COLO829 (cell line): Measurements from ENCODE around the gene UBR4.
"Not testable (repeated sequence)": the region's sequence is repeated elsewhere in the genome, so short reads cannot be mapped to it uniquely, and the experiment has no call there.

Source experiments
- DNase-seq: peaks from one replicate; pipeline ENCODE4 v3.0.0; 2012; ENCODE audit warnings: low spot score

The UBR4 gene

DNA sequence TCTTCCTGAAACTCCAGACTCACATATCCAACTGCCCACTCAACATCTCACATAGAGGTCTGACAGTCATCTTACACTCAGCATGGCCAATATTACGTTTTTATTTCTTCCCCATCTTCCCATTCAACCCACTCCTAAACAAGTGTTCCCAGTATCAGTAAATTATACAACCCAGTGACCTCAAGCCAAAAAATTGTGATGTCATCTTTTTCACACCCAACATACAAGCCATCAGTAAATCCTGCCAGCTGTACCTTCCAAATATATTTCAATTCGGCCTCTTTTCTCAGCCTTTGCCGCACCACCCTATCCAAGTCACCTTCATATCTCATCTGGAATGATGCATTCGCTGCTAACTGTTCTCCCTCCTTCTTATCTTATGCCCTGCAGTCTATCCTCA lies 19.6 kb downstream of the UBR4 start:
- no peak for DNase-seq

DNA sequence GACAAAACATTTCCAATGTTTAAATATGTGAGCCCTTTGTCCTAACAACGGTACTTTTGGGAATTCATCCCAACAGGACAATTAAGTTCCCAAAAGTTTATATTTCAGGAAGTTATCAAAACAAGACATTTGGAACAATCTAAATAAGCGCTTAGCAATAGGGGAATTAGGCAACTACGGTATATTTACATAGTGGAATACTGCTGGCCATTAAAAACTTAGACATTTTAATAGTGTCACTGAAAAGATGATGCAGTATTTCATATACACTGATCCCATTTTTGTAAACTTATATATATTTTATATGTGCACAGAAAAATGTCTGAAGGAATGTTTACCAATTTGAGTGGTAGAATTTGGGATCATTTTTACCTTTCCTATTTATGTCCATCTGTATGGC lies 20.8 kb downstream of the UBR4 start:
- DNase-seq: no peak

DNA sequence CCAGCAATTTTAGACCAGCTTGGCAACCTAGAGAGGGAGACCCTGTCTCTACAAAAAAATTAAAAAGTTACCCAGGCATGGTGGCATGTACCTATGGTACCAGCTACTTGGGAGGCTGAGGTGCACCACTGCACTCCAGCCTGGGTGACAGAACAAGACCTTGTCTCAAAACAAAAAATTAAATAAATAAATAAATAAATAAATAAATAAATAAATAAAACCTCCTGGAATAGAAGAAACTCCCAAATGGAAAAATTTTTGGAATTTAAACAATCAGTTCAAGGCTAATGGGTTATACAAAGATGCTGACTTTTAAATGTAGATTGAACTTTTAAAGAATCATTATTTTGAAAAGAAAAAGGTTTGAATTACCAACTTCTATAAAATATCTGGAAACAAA lies 22.2 kb downstream of the UBR4 start:
- DNase-seq: no peak

DNA sequence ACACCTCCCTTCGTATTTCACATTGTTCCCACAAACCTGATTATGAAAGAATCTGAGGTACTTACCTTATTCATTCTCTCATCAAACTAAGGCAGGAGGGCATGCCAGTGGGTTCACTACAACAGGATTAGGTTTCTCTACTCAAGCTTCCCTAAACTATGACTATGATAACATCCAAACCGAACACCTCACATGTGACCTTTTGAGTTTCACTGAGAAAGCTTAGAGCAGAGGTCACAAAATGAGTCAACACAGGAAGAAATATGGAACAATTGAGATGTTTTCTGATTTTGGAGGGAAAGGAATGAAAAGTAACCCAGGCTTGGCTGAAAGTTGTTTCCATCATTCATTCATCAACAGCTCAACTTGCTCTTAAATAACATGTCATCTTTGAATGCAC lies 24.1 kb downstream of the UBR4 start:
- no peak for DNase-seq

DNA sequence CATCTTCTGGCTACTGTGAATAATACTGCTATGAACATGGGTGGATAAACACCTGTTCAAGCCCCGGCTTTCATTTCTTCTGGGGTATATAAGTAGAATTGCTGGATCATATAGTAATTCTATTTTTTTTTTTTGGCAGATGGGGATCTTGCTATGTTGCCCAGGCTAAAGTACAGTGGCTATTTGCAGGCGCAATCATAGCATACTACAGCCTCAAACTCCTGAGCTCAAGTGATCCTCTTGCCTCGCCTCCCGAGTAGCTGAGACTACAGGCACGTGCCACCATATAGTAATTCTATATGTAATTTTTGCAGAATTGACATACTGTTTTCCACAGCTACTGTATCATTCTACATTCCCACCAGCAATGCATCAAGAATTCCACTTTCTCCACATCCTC lies 27.8 kb downstream of the UBR4 start:
- DNase-seq: no peak

DNA sequence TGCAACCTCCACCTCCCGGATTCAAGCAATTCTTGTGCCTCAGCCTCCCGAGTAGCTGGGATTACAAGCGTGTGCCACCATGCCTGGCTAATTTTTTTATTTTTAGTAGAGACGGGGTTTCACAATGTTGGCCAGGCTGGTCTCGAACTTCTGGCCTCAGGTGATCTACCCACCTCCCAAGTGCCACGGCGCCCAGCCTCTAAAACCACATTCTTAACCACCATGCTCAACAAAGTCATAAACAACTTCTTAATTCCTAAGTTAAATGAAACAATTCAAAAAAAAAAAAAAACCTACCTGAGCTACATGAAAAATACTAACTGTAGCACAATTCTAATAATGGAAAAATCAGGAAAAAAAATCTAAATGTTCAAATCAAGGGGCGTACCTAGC lies 29.8 kb downstream of the UBR4 start:
- not testable (repeated sequence) for DNase-seq

DNA sequence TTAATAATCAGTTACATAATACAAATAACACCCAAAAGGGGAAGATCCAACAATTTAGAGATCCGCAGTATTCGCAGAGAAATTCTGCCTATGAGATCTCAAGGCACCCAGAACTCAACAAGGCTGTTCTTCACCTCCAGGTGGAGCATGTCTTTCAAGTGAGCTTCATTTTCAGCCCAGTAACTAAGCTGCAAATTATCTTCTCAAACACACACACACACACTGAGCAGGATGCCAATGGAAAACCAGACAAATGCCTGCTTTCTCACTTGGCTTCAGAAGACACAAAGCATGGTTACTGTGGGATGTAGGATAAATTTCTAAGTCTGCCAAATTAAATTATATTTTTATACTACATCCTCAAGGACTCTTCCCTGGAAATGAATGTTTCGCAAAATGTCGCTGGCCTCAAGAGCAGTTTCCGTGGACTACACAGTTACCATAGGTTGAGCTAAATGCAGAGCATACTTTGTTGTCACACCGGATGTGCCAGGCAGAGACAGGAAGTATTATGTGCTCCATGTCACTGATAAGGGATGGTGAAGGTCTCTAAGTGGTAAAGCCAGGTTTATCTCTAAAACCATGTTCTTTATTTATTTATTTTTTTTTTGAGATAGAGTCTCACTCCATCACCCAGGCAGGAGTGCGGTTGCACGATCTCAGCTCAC lies 30.3 kb downstream of the UBR4 start:
- no peak for DNase-seq

DNA sequence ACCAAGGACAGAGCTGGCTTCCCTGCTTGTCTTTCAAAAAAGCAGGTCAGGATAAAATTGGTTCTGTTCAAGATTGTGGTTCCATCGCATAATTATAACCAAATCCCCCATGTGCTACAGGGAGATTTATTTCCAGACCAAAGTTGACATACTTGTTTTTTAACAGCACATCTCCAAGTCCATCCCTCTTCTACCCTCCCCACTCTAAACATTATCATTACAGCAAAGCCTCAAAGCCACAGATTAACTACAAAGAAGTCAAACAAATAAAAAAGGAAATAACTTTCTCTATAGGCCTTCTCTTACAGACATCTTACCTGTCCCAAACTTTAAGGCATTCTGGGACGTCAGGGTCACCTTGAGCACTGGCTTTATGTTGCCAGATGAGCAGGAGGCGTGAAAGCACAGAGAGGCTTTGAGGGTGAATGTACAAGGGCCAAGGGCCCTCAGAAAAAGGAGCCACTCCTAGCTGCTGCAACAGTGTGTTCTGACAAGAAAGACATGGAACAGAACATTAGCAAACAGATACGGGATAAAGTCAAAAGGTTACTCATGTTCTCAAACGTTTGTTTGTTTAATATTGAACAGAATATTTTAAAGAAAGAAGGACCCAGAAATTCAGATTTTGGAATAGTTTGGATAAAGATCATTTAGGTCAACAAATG lies 31.2 kb downstream of the UBR4 start:
- DNase-seq: no peak

DNA sequence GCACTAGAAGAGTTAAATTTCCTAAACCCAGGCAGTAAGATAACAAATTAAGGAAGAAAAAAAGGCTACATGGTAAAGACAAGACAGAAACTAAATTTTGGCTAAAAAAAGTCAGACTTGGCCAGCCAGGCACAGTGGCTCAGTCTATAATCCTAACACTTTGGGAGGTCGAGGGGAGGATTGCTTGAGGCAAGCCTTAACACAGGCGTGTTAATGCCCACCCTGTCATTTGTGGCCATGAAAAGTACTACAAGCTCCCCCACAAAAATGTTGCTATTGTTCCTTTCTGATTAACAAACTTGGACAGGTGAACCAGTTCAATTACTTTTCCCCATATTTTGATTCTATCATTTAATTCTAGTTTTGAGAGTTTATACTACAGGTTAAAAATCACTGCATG lies 32.3 kb downstream of the UBR4 start:
- no peak for DNase-seq

DNA sequence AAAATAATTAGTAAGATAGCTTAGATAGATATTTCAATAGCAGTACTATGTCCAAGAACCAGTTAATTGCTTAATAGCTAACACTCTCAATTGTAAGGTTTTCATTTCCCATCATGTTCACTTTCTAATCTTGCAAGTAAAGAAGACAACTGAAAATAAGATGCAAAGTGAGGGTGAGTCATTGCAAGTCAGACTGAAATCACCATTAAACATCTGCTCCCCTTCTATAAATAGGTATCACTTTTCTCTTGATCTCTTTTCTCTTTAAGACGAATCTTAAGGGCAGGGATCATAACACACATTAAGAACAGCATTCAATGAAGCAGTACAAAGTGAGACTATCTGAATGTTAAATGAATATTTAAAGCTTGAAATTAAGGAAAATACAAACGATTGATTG lies 40.4 kb downstream of the UBR4 start:
- DNase-seq: no peak

DNA sequence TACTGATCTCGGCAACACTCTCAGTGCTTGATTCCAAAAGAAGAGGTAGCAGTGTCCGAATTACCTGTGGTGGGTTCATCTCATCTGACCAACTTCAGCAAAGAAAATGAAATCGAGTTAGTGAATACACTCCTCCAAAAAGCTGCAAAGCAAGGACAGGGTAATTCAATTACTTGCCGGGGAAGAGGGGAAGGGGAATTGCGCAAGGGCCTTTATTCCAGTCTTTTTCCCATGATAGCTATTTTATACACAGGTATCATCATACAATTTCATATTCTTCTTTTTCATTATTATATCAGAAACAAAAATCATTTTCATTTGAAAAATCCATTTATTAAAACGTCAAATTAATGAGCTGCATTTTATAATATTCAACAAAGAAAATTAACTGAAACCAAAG lies 42.9 kb downstream of the UBR4 start:
- no peak for DNase-seq

DNA sequence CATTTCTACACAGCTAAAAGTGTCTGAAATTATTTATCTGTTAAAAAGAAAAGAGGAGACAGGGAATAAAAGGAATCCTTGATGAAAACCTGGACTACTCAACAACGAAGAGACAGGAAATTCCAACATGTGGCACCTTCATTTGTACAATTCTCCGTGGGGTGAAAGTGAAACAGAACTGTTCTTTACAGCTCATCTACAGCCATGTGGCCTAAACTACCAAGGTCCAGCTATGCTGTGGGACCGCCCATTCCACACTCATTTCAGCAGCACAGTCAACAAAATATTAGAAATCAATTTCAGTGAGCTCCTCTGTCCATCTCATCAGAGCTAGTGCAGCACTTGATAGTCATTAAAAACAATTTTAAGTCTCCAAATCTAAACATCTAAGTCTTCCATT lies 44.0 kb downstream of the UBR4 start:
- no peak for DNase-seq

DNA sequence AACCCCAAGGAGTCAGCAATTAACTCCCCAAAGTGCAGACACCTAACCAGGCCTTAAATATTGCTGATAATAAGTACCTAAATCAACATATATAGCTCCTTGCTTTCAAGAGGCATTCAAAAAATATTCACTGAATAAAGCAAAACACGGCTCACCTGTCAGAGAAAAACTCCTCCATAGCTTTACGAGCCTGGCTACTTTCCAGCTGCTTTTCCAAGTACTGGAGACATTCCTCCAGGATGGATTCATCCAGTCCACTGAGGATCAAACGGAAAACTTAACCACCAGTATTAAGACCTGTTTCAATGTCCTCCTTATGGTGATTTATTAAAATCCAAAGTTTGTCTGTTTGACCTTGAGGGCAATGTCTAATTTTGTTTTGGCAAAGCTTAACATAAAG lies 44.6 kb downstream of the UBR4 start:
- no peak for DNase-seq

DNA sequence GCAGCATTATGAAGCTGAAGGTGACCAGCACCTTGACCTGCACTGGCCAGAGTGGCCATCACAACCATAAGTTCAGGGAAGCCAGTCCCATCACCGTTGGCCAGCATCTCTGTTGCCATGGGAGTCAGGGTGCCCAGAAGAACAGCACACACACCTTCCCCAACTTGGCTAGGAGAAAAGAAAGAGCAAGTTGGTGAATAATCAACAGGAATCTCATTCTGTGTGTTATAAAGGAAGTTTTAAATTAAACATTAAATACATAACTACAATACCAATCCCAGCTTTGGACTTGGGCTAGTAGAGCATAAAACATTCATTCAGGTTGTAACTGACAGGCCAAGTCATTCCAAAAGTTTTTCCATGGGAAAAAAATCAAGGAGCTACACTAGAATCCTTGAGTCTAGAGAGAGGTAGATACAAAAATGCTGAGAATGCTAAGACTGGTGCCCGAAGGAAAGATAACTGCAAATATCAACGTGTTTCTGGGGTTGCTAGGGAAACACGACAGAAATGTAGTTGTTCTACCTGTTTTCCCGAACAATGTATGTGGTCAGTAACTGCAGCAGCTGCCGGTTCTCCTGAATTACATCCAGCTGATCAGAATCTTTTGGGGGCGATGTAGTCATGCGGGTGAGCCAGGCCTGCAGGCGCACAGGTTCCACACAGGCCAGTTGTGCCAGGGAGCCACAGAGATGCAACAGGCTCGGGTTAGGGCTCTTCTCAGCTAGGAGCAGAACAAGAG lies 45.6 kb downstream of the UBR4 start:
- no peak for DNase-seq

DNA sequence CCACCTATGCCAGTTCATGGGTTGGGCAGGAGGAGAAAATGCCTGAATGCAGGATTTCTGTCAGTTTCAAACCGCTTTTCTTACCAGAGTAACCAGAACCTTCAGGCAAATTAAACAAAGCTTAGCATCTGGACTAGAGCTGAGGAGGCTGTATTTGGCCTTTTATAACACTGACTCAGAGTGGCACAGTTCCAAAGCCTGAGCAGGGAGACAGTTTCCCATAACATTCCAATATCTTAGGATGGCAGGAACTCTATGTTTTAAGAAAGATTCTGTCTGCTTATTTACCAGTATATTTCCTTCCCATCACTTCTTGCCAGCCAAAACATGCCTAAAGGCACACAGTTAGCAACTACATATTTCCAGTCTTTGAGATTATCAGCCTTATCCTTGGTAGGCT lies 46.8 kb downstream of the UBR4 start:
- no peak for DNase-seq

DNA sequence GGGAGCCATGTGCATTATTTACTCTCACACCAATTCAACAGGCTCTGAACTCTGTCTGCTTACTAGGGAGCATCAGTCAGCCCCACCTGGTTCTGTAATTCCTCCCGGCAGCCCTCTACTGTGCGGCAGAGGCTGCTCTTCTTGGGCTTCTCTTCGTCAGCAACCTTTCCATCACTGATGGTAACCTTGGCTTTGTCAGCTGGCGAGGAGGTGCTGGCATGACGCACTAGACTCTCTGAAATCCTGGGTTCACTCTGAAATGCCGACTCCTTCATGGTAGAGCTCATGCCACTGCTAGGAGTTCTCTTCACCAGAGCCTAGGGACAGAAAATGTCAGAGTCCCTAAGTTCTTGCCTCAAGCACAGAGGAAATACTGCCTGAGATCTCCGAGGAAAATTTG lies 49.2 kb downstream of the UBR4 start:
- DNase-seq: no peak

DNA sequence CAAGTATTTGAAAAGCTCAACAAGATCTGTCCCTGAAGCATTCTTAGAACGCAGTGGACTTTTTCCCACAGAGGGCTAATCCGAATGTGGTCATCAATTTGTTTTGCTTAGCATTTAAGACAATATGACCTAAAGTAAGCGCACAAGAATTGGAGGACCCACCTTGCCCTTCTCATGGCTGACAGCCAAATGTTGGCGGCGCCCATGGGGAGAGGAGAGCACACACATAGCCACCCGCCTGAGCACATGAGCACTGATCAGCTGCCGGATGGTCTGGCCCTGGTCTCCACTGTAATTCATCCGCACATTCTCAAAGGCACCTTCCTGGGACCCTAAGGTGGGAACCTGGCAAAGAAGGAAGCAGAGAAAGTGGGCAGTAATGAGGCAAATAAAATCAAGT lies 52.4 kb downstream of the UBR4 start:
- DNase-seq: no peak

DNA sequence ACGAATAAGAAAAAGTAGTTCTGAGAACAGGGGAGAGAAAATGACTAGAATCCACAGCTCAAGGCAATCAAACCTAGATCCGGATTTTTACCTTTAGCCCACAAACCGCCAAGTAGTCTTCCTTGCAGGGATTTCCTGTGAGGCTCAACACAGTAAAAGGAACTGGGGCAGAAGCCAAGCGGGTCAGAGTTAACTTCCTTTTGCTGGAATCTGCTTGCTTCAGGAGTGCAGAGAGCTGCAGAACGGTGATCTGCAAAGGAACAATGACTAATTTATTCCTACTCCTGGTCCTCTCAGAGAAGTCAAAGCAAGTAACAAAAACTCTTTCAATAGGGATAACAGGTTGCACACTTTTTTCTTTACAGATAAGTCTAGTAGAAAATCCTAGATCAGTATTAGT lies 53.4 kb downstream of the UBR4 start:
- DNase-seq: no peak

DNA sequence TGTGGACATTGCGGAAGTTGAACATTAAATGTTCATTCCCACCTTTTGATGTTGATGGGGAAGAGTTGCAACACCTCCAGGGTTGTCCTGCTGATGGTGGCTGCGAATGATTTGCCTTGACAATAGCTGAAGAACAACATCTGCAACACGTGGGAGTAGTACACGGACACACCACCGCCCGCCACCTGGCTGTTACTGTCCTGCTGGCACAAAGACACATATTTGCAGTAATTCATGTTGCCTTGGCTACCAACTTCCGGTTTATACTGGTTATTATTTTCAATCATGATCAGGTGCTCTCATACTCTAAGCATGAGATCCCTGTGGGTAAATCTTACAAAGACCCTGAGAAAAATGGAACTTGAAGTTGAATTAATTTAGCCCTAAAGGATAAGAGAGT lies 55.2 kb downstream of the UBR4 start:
- DNase-seq: no peak

DNA sequence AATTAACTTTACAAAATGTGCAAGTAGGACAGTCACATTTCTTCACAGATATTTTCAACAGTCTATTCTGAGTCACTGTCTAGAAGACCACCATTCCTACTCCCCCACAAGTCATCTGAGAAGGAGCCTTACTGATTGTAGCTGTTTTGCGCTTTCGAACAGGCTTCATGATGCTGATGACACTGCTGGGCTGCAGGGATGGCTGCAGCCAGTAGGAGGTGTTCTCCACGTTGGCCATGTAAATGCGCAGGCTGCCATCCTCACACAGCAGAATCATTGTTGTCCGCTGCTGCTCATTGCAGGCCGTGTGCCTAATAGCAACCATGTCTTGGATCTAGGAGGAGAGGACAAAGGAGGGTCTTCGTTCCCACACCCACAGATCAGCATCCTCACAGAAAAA lies 56.9 kb downstream of the UBR4 start:
- no peak for DNase-seq

DNA sequence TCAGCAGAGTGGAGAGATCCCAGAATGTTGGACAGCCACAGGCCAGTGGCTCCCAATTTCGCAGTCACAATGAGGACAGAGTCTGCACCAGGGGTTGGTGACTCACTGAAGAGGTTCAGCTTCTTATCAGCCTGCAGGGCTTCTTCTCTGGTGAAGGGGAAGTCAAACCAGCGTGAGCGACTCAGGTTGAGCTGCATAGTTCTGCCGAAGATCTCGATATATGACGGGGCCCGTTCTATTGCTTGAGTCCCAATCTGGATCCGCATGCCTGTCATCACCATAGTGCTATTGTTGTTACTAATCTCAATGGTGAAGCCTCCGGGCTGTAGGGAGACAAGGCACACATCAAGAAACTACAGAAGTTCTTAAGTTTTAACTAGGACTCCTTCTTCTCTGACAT lies 58.5 kb downstream of the UBR4 start:
- no peak for DNase-seq

DNA sequence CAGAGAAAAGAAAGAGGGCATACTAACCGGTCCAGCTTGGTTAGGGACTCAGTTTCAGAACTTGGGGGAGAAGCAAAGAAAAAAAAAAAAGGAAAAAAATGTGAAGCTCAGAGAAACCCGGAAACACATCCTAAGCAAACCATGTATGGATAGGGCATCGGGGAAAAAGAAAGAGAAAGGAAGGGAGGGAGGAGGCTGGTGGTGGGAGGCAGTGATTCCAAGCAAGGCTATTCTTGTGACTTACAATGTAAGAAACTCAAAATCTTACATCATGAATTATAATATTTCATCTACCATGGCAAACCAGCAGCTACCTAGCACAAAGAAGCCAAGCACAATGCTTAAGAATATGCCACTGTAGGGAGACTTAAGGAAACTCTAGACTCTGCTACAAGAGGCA lies 60.3 kb downstream of the UBR4 start:
- no peak for DNase-seq

DNA sequence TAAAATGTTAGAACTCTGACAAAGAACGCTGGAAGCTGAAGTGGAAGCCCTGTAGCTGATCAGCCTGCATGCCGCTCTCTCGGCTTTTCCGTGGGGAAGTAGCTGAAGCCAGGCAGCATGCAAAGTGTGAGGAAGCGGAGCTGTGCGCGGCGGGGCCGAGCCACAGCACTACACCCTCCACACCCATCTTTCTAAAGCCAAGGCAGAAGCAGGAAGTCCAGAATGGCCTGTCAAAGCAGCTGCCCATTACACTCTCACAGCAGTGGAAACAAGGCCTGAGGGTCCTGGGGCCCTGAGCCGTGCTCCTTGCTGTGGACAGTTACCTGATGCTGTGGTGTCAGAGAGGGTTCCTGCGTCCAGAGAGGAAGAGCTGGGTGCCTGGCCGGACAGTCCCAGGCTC lies 69.6 kb downstream of the UBR4 start:
- DNase-seq: no peak

DNA sequence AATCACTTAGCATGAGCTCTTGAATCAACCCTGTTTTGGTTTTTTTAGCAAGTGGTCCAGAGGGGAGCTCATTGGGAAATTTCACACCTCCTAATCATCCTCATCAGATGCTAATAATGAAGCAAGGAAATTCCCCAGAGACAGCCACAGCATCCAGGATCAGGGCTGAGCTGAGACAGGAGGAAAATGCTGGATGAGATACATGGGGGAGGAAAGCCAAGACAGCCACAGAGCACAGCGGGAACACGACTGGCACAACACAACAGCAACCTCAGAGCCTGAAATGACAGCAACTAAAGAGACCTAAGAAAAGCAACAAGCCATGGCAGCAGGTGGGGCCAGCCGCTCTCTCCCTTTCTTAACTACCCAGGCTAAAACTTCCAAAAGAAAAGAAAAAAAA lies 70.4 kb downstream of the UBR4 start:
- no peak for DNase-seq
